ENCODE data around the gene MAGI2. TPM values are rescaled to one million over a fixed set of nuclear protein-coding genes. Genes with fewer than 3 reads are reported as not detected.

Gene MAGI2
- total and polyA plus RNA-seq, 4 donors, result 3.7 to 25.5 (median 11.6) TPM

- intact Hi-C loops (cut with DNase I), result no loop called here
- Histone ChIP-seq H3K36me3 (ENCODE audit: control insufficient read depth in 1 of 2, insufficient read depth in 2 of 2, low read length in 1 of 2) (no peaks in the 10 kb centered on the region), H3K27ac (ENCODE audit: low read depth in 1 of 2, low read length in 2 of 2) (no peak overlapping the region), H3K27me3 (ENCODE audit: control insufficient read depth in 1 of 2, insufficient read depth in 2 of 2, low read length in 1 of 2) (no peaks in the 10 kb centered on the region), H3K4me1 (ENCODE audit: control insufficient read depth in 1 of 2, insufficient read depth in 2 of 2, low read length in 2 of 2) (no peaks in the 10 kb centered on the region), H3K9me3 (ENCODE audit: control insufficient read depth, low read length) (no peaks in the 10 kb centered on the region), H3K4me3 (ENCODE audit: low read length in 2 of 2) (no peak overlapping the region)
- WGBS, 2 donors, result 84 to 96% methylated on average over 1 of the region's 1 CpG
- ATAC-seq (ENCODE audit: low FRiP score), result no peak
- DNase-seq, result no peak
Measured at GRCh38 chr7:78379148-78379547, 1074.3 kb downstream of the MAGI2 start.

- no peak for ATAC-seq (ENCODE audit: low FRiP score)
- Histone ChIP-seq H3K36me3 (ENCODE audit: control insufficient read depth in 1 of 2, insufficient read depth in 2 of 2, low read length in 1 of 2) (no peaks in the 10 kb centered on the region), H3K27me3 (ENCODE audit: control insufficient read depth in 1 of 2, insufficient read depth in 2 of 2, low read length in 1 of 2) (no peaks in the 10 kb centered on the region), H3K4me1 (ENCODE audit: control insufficient read depth in 1 of 2, insufficient read depth in 2 of 2, low read length in 2 of 2) (no peaks in the 10 kb centered on the region), H3K27ac (ENCODE audit: low read depth in 1 of 2, low read length in 2 of 2) (no peak overlapping the region), H3K4me3 (ENCODE audit: low read length in 2 of 2) (no peak overlapping the region), H3K9me3 (ENCODE audit: control insufficient read depth, low read length) (no peaks in the 10 kb centered on the region)
- intact Hi-C loops (cut with DNase I), result no loop called here
- WGBS, 2 donors, result 92 to 95% methylated on average over 1 of the region's 1 CpG
- DNase-seq, result no peak
Measured at GRCh38 chr7:78377532-78377931, 1075.9 kb downstream of the MAGI2 start.

- intact Hi-C loops (cut with DNase I), result no loop called here
- no peak for DNase-seq
Measured at GRCh38 chr7:78370936-78371335, 1082.5 kb downstream of the MAGI2 start.

GRCh38 chr7:78368771-78369170 lies 1084.7 kb downstream of the MAGI2 start:
- Histone ChIP-seq H3K27me3 (ENCODE audit: control insufficient read depth in 1 of 2, insufficient read depth in 2 of 2, low read length in 1 of 2) (no peaks in the 10 kb centered on the region), H3K4me1 (ENCODE audit: control insufficient read depth in 1 of 2, insufficient read depth in 2 of 2, low read length in 2 of 2) (no peaks in the 10 kb centered on the region), H3K27ac (ENCODE audit: low read depth in 1 of 2, low read length in 2 of 2) (no peak overlapping the region), H3K4me3 (ENCODE audit: low read length in 2 of 2) (no peak overlapping the region), H3K36me3 (ENCODE audit: control insufficient read depth in 1 of 2, insufficient read depth in 2 of 2, low read length in 1 of 2) (no peaks in the 10 kb centered on the region), H3K9me3 (ENCODE audit: control insufficient read depth, low read length) (no peaks in the 10 kb centered on the region)
- intact Hi-C loops (cut with DNase I), result no loop called here
- DNase-seq (no peak), ATAC-seq (ENCODE audit: low FRiP score) (no peak)
- WGBS, 2 donors, result 55 to 60% methylated on average over 2 of the region's 2 CpGs

More at GRCh38 chr7:78370936-78371335, 1082.5 kb downstream of the MAGI2 start:
- Histone ChIP-seq H3K9me3 (ENCODE audit: control insufficient read depth, low read length) (no peaks in the 10 kb centered on the region), H3K4me3 (ENCODE audit: low read length in 2 of 2) (no peak overlapping the region), H3K36me3 (ENCODE audit: control insufficient read depth in 1 of 2, insufficient read depth in 2 of 2, low read length in 1 of 2) (no peaks in the 10 kb centered on the region), H3K27me3 (ENCODE audit: control insufficient read depth in 1 of 2, insufficient read depth in 2 of 2, low read length in 1 of 2) (no peaks in the 10 kb centered on the region), H3K27ac (ENCODE audit: low read depth in 1 of 2, low read length in 2 of 2) (no peak overlapping the region), H3K4me1 (ENCODE audit: control insufficient read depth in 1 of 2, insufficient read depth in 2 of 2, low read length in 2 of 2) (no peaks in the 10 kb centered on the region)
- no peak for ATAC-seq (ENCODE audit: low FRiP score)

GRCh38 chr7:78367280-78367773 lies 1086.1 kb downstream of the MAGI2 start:
- H3K4me1 ChIP-seq (ENCODE audit: control insufficient read depth in 1 of 2, insufficient read depth in 2 of 2, low read length in 2 of 2), result no peaks in the 10 kb centered on the region
- DNase-seq, result no peak
- H3K27me3 ChIP-seq (ENCODE audit: control insufficient read depth in 1 of 2, insufficient read depth in 2 of 2, low read length in 1 of 2), result no peaks in the 10 kb centered on the region
- intact Hi-C loops (cut with DNase I), result no loop called here
- H3K36me3 ChIP-seq (ENCODE audit: control insufficient read depth in 1 of 2, insufficient read depth in 2 of 2, low read length in 1 of 2), result no peaks in the 10 kb centered on the region
- H3K9me3 ChIP-seq (ENCODE audit: control insufficient read depth, low read length), result no peaks in the 10 kb centered on the region
- H3K27ac ChIP-seq (ENCODE audit: low read depth in 1 of 2, low read length in 2 of 2), result no peak overlapping the region
- no peak overlapping the region for H3K4me3 ChIP-seq (ENCODE audit: low read length in 2 of 2)
- ATAC-seq (ENCODE audit: low FRiP score), result no peak
- WGBS, 2 donors, result 92 to 95% methylated on average over 5 of the region's 5 CpGs

- intact Hi-C loops (cut with DNase I), result no loop called here
- ATAC-seq (ENCODE audit: low FRiP score) (no peak), DNase-seq (no peak)
- H3K9me3 ChIP-seq (ENCODE audit: control insufficient read depth, low read length), result no peaks in the 10 kb centered on the region
- no peak overlapping the region for H3K4me3 ChIP-seq (ENCODE audit: low read length in 2 of 2)
- no peaks in the 10 kb centered on the region for H3K4me1 ChIP-seq (ENCODE audit: control insufficient read depth in 1 of 2, insufficient read depth in 2 of 2, low read length in 2 of 2)
- no peak overlapping the region for H3K27ac ChIP-seq (ENCODE audit: low read depth in 1 of 2, low read length in 2 of 2)
- 63 to 76% methylated on average over 4 of the region's 4 CpGs for WGBS, 2 donors
- H3K36me3 ChIP-seq (ENCODE audit: control insufficient read depth in 1 of 2, insufficient read depth in 2 of 2, low read length in 1 of 2), result no peaks in the 10 kb centered on the region
- H3K27me3 ChIP-seq (ENCODE audit: control insufficient read depth in 1 of 2, insufficient read depth in 2 of 2, low read length in 1 of 2), result no peaks in the 10 kb centered on the region
Measured at GRCh38 chr7:78363866-78364265, 1089.6 kb downstream of the MAGI2 start.

- H3K4me1 ChIP-seq (ENCODE audit: control insufficient read depth in 1 of 2, insufficient read depth in 2 of 2, low read length in 2 of 2), result no peaks in the 10 kb centered on the region
- no peaks in the 10 kb centered on the region for H3K27me3 ChIP-seq (ENCODE audit: control insufficient read depth in 1 of 2, insufficient read depth in 2 of 2, low read length in 1 of 2)
- WGBS, 2 donors, result 94 to 95% methylated on average over 1 of the region's 1 CpG
- H3K4me3 ChIP-seq (ENCODE audit: low read length in 2 of 2), result no peak overlapping the region
- ATAC-seq (ENCODE audit: low FRiP score) (no peak), DNase-seq (no peak)
- intact Hi-C loops (cut with DNase I), result no loop called here
- no peaks in the 10 kb centered on the region for H3K36me3 ChIP-seq (ENCODE audit: control insufficient read depth in 1 of 2, insufficient read depth in 2 of 2, low read length in 1 of 2)
- H3K9me3 ChIP-seq (ENCODE audit: control insufficient read depth, low read length), result no peaks in the 10 kb centered on the region
- no peak overlapping the region for H3K27ac ChIP-seq (ENCODE audit: low read depth in 1 of 2, low read length in 2 of 2)
Measured at GRCh38 chr7:78359836-78360235, 1093.6 kb downstream of the MAGI2 start.

GRCh38 chr7:78357709-78358108 lies 1095.8 kb downstream of the MAGI2 start:
- DNase-seq (no peak), ATAC-seq (ENCODE audit: low FRiP score) (no peak)
- Histone ChIP-seq H3K4me1 (ENCODE audit: control insufficient read depth in 1 of 2, insufficient read depth in 2 of 2, low read length in 2 of 2) (no peaks in the 10 kb centered on the region), H3K36me3 (ENCODE audit: control insufficient read depth in 1 of 2, insufficient read depth in 2 of 2, low read length in 1 of 2) (no peaks in the 10 kb centered on the region), H3K27ac (ENCODE audit: low read depth in 1 of 2, low read length in 2 of 2) (no peak overlapping the region), H3K4me3 (ENCODE audit: low read length in 2 of 2) (no peak overlapping the region), H3K27me3 (ENCODE audit: control insufficient read depth in 1 of 2, insufficient read depth in 2 of 2, low read length in 1 of 2) (no peaks in the 10 kb centered on the region), H3K9me3 (ENCODE audit: control insufficient read depth, low read length) (no peaks in the 10 kb centered on the region)
- intact Hi-C loops (cut with DNase I), result no loop called here
- WGBS, 2 donors, result 76 to 81% methylated on average over 2 of the region's 2 CpGs

GRCh38 chr7:78355834-78356233 lies 1097.6 kb downstream of the MAGI2 start:
- no peaks in the 10 kb centered on the region for H3K4me1 ChIP-seq (ENCODE audit: control insufficient read depth in 1 of 2, insufficient read depth in 2 of 2, low read length in 2 of 2)
- WGBS, 2 donors, result 93% methylated on average over 3 of the region's 3 CpGs
- H3K9me3 ChIP-seq (ENCODE audit: control insufficient read depth, low read length), result no peaks in the 10 kb centered on the region
- intact Hi-C loops (cut with DNase I), result no loop called here
- no peak for DNase-seq
- ATAC-seq (ENCODE audit: low FRiP score), result no peak
- H3K27ac ChIP-seq (ENCODE audit: low read depth in 1 of 2, low read length in 2 of 2), result no peak overlapping the region
- no peaks in the 10 kb centered on the region for H3K36me3 ChIP-seq (ENCODE audit: control insufficient read depth in 1 of 2, insufficient read depth in 2 of 2, low read length in 1 of 2)
- H3K27me3 ChIP-seq (ENCODE audit: control insufficient read depth in 1 of 2, insufficient read depth in 2 of 2, low read length in 1 of 2), result no peaks in the 10 kb centered on the region
- H3K4me3 ChIP-seq (ENCODE audit: low read length in 2 of 2), result no peak overlapping the region
